Subcutaneous adipose tissue (tissue), 4 donors: ENCODE measurements around the gene PMAIP1. TPM values are rescaled to one million over a fixed set of nuclear protein-coding genes. Genes with fewer than 3 reads are reported as not detected.

Experiments used
- CTCF ChIP-seq: fragments of 450-650 bp; IDR thresholded peaks from one replicate; pipeline ENCODE4 v1.5.1; 2016; ENCODE audit warnings: low read depth, mild to moderate bottlenecking, control low read depth, antibody characterized with exemption, moderate library complexity
- total RNA-seq, 4 donors: library from RNA; depleted of rRNA; stranded (reverse); fragments of >200 nt; gene quantifications; one replicate each; pipeline ENCODE4 v1.1.0, GENCODE V29; 2016

The PMAIP1 gene
- total RNA-seq, 4 donors from 2014 or later: 0.44 to 2.0 (median 1.4) TPM; not detected in 1

- TF ChIP-seq CTCF: no peak
These were observed 42.8 kb downstream of the PMAIP1 start for GRCh38 chr18:59942601-59943000.

- TF ChIP-seq CTCF: no peak
These were observed 45.7 kb downstream of the PMAIP1 start for GRCh38 chr18:59945544-59945943.

- no peak for TF ChIP-seq CTCF
These were observed 50.6 kb downstream of the PMAIP1 start for GRCh38 chr18:59950215-59950944.

- no peak for TF ChIP-seq CTCF
These were observed 51.8 kb downstream of the PMAIP1 start for GRCh38 chr18:59951591-59951990.

GRCh38 chr18:59952283-59953007 is 52.6 kb downstream of the PMAIP1 start:
- no peak for TF ChIP-seq CTCF

Other genes starting within 250 kb of the PMAIP1 start
- gene CCBE1, start 202.6 kb upstream of the PMAIP1 start, total RNA-seq: 10 to 100 TPM in 1 of 4 donors, 1 to 10 TPM in 3; 2.6 to 12.4 (median 6.1) TPM